ENCODE results near the gene CAPRIN2. TPM values are rescaled to one million over a fixed set of nuclear protein-coding genes. Genes with fewer than 3 reads are reported as not detected.

The CAPRIN2 gene
- total and polyA plus RNA-seq, 2 of the 8 experiments (the other 6 are each of a cell fraction or from before 2014, with no cell fraction given): 24.8 to 52.0 TPM

- H3K27me3 ChIP-seq (replicated peaks in 1 of 4; ENCODE audit: control insufficient read depth in 3 of 4, extremely low read depth in 1 of 4, insufficient read depth in 3 of 4, low read length in 3 of 4): no peaks in the 10 kb centered on the region
- DNase-seq (ENCODE audit: low read depth in 1 of 2, low spot score in 2 of 2): no peak
- H2BK15ac ChIP-seq (ENCODE audit: low read length): no peak overlapping the region
- H4K20me1 ChIP-seq (replicated peaks in 1 of 2; ENCODE audit: control insufficient read depth in 1 of 2, insufficient read depth in 2 of 2, low read length in 2 of 2): no peaks in the 10 kb centered on the region
- no peaks in the 10 kb centered on the region for H3K23me2 ChIP-seq (ENCODE audit: low read depth, low read length)
- no peak overlapping the region for H3K27ac ChIP-seq (ENCODE audit: low read depth, low read length)
- ChIA-PET CTCF (ENCODE audit: partially characterized antibody) (interaction anchor here (1.5 to 5.8 kb wide), 2 partner anchors 18 to 35 kb away, joined by 3 to 20 read pairs; partner anchors contain the start of gene CAPRIN2), POLR2A (ENCODE audit: partially characterized antibody) (no interaction called here)
- no peak for FAIRE-seq
- no peaks in the 10 kb centered on the region; the same call in 1 of the 2 replicates for H3K79me1 ChIP-seq (ENCODE audit: low read depth, low read length)
- H2AK5ac ChIP-seq (ENCODE audit: low read depth, low read length): no peak overlapping the region
- H3K4me1 ChIP-seq (replicated peaks in 1 of 4; ENCODE audit: control insufficient read depth in 3 of 4, insufficient read depth in 4 of 4, low read length in 3 of 4): peaks cover 8 to 12% (median 10%) of the 10 kb centered on the region in 4 experiments; a peak in 6 of 7 replicates
- H3K9ac ChIP-seq (replicated peaks in 1 of 4; ENCODE audit: extremely low read depth in 1 of 4, low read depth in 3 of 4, low read length in 3 of 4): no peak overlapping the region
- H2BK20ac ChIP-seq (ENCODE audit: low read length): no peak overlapping the region
- H3K56ac ChIP-seq (replicated peaks; ENCODE audit: insufficient read length, low read depth, low read length): no peak overlapping the region
- H3K79me2 ChIP-seq (ENCODE audit: control insufficient read depth in 1 of 2, insufficient read depth in 2 of 2, low read length in 2 of 2): no peaks in the 10 kb centered on the region
- no peak overlapping the region for H3K4me3 ChIP-seq (ENCODE audit: extremely low read depth in 1 of 4, insufficient read depth in 2 of 4, low read depth in 3 of 4, low read length in 4 of 4)
- H3K9me3 ChIP-seq (ENCODE audit: insufficient read depth in 2 of 2, low read depth in 1 of 2, low read length in 1 of 2): peaks cover 18 to 19% of the 10 kb centered on the region in 2 experiments
- H4K5ac ChIP-seq (ENCODE audit: insufficient read length, low read depth, low read length): no peak overlapping the region
- H2BK5ac ChIP-seq (ENCODE audit: low read depth, low read length): no peak overlapping the region
- no peak overlapping the region for H3K23ac ChIP-seq (ENCODE audit: insufficient read length)
- WGBS, 2 experiments (ENCODE audit: extremely low coverage in 1 of 2, insufficient coverage in 1 of 2, insufficient read length in 1 of 2, insufficient replicate concordance in 2 of 2, low coverage in 1 of 2, low lambda C conversion rate in 2 of 2, missing lambda C conversion rate in 1 of 2): 79% methylated on average over 2 of the region's 2 CpGs; no CpG with 5 or more reads in 1 of the 2 experiments
- no peak overlapping the region for H4K8ac ChIP-seq (ENCODE audit: extremely low read depth, insufficient read depth, low read length)
- H3K18ac ChIP-seq (ENCODE audit: extremely low read depth, low read length): no peak overlapping the region
- no peak overlapping the region for H4K91ac ChIP-seq (replicated peaks; ENCODE audit: insufficient read length, low read length)
- H2BK120ac ChIP-seq (replicated peaks; ENCODE audit: low read depth, low read length): no peak overlapping the region
- H3K4me2 ChIP-seq (ENCODE audit: insufficient read depth in 1 of 2, low read depth in 2 of 2, low read length in 2 of 2): no peak overlapping the region
- H3K36me3 ChIP-seq (ENCODE audit: control insufficient read depth in 2 of 4, insufficient read depth in 4 of 4, low read length in 3 of 4): peaks cover 0 to 9% (median 0%) of the 10 kb centered on the region in 4 experiments; a peak in 2 of 8 replicates
- no peak overlapping the region for H3K4ac ChIP-seq (replicated peaks; ENCODE audit: insufficient read length, low read depth, low read length)
- no peak for TF ChIP-seq ZNF274 (IDR thresholded peaks at IDR 0.05; ENCODE audit: borderline replicate concordance, extremely low read depth, low read length)
- TF ChIP-seq ATF3 (IDR thresholded peaks at IDR 0.05; ENCODE audit: insufficient read depth, low read depth, low read length): no peak
- H2AFZ ChIP-seq (ENCODE audit: low read length): no peak overlapping the region
- H3K14ac ChIP-seq (ENCODE audit: insufficient read length): no peak overlapping the region
- H2BK12ac ChIP-seq (ENCODE audit: low read depth, low read length): no peak overlapping the region
Measured at GRCh38 chr12:30788754-30789153, 34.0 kb upstream of the CAPRIN2 start.

Data from H1 (cell line).